HG02571 (cell line): ENCODE data around the gene RABEP1.

ENCODE experiments used
- ATAC-seq: cut with Tn5 transposase; IDR thresholded peaks from one replicate; pipeline ENCODE4 v1.9.1; 2021; ENCODE audit warnings: mild to moderate bottlenecking, moderate library complexity; ENCODE audit not compliant: unreplicated experiment

RABEP1 gene

DNA sequence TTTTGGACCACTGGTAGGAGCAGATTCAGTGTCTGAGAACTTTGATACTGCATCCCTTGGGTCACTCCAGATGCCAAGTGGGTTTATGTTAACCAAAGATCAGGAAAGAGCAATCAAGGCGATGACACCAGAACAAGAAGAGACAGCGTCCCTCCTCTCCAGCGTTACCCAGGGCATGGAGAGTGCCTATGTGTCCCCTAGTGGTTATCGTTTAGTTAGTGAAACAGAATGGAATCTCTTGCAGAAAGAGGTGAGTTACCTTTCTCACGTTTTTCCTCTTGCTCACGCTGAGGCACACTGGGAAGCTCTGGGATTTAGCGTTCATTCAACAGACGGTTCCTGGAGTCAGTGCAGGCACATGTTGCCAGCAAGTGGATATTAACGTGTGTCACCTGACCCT is 79.3 kb downstream of the RABEP1 start:
- no peak for ATAC-seq

DNA sequence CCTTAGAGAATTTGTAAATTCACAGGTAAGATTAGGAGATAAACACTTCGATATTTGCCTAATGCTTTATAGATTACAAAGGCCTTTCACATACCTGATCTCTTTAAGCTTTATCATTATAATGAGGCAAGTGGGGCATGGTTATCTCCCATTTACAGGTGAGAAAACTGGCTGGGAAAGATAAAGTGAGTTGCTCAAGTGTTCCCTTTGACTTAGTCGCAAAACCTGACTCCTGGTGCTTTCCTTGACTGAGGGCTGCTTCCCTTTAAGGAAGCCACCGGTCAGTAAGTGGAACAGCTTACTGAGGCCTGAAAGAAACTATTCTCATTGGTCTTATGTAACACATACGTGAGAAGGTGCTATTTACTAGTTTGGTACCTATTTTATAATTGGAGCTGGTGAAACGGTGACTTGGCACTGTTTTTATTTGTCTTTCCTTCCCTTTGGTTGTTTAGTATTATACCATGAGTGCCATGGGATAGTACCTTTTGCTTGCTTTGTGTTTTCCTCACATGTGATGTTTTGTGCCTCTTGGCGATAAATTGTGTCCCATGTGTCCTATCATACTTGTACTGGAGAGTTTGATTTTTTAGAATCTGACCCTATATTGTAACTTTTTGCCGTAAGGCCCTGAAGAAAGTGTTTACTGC is 80.2 kb downstream of the RABEP1 start:
- ATAC-seq: no peak

DNA sequence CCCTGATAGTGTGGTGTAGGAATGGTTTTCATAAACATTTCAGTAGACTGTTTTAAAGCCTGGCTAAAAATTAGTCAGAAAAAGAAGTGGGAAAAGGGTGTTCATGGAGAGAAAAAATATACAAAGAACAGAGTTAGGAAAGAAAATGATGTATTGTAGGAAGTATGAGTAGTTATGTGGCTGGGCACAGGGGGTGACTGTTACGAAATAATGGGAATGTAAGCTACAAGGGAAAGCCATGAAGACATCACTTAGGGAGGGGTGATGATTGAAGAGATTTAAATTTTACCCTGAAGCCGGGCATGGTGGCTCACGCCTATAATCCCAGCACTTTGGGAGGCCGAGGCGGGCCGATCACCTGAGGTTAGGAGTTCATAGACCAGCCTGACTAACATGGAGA is 82.1 kb downstream of the RABEP1 start:
- ATAC-seq: no peak

DNA sequence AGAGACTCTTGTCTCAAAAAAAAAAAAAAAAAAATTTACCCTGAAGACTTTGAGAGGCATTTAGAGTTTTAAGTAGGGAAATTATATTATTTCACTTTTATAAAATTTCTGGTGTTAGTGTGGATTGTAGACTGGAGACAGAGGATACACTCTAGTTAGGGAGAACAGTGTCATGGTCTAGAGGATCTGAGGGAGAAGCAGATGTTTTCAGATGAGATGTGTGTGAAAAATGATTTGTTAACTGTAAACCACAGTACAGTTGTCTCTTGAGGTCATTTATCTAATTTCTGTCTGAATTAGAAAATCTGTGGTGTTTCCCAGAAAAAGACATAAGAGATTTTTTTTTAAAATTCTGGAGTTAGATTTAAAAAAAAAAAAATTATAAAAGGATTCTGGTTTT is 82.6 kb downstream of the RABEP1 start:
- ATAC-seq: no peak

DNA sequence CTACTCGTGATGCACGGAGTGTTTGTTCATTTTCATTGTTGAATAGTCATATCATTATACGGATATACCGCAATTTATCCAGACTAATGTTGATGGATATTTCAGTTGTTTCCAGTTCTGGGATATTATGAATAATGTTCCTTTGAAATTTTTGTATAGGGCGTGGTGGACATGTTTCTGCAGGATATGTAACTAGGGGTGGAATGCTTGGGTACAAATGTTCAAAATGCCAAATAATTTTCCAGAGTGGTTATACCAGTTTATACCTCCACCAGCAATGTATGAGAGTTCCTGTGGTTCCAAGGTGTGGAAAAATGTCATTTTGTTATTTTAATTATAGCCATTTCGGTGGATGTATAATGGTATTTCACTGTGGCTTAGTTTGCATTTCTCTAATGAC is 83.7 kb downstream of the RABEP1 start:
- no peak for ATAC-seq

DNA sequence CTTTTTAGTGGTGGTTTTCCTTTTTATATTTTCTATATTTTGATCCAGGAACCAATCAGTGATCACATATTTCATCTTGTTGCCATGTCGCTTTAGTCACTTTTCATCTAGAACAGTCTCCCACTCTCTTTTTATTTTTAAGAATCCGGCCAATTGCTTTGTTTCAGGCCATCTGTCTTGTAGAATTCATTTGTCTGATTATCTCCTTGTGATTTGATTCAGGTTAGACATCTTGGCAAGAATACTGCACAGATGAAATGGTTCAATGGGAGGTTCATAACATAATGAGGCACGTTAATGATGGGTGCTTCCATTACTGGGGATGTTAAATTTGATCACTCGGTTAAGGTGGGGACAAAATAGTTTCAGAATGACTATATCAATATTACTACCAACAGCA is 88.3 kb downstream of the RABEP1 start:
- ATAC-seq: no peak

DNA sequence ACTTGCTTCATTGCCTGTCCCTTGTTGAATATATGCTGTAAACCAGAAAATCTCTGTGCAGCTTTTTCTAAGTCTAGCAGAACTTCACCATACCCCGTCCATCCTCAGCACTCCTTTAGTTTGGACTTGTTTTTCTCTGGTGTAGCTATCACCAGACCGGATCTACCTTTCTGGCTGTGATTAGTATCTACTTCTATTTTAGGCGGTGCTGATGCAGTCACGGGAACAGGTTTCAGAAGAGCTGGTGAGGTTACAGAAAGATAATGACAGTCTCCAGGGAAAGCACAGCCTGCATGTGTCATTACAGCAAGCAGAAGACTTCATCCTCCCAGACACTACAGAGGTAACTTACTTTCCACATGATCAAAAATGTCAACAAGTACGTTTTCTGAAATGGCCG is 91.0 kb downstream of the RABEP1 start:
- ATAC-seq: no peak

DNA sequence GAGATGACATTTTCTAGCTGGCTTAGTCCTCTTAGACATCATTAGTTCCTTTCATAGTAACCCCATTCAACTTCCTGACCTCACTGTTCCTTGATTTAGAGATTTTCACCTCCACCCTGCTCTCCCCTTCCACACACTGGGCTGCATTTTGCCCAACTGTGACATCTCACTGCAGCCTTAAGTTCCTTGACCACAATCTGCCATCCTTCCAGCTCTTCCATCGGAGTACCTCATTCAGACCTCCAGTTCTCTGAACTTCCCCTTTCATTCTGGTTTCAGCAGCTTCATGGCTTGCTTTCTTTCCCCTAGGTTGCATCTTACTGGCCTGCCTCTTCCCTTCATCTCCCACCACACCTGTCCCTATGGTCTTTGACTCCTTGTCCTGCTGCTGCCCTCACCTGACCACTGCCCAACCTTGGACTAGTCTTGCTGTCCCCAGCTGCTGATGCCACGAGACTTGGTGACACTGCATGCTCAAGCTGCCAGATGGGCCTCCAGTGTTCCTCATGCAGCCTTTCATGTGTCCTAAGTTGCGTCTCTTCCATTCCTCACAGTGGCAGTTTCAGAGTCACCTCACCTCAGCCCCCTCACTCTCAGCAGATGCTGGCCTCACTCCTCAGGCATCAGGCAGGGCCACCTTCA is 96.6 kb downstream of the RABEP1 start:
- no peak for ATAC-seq

DNA sequence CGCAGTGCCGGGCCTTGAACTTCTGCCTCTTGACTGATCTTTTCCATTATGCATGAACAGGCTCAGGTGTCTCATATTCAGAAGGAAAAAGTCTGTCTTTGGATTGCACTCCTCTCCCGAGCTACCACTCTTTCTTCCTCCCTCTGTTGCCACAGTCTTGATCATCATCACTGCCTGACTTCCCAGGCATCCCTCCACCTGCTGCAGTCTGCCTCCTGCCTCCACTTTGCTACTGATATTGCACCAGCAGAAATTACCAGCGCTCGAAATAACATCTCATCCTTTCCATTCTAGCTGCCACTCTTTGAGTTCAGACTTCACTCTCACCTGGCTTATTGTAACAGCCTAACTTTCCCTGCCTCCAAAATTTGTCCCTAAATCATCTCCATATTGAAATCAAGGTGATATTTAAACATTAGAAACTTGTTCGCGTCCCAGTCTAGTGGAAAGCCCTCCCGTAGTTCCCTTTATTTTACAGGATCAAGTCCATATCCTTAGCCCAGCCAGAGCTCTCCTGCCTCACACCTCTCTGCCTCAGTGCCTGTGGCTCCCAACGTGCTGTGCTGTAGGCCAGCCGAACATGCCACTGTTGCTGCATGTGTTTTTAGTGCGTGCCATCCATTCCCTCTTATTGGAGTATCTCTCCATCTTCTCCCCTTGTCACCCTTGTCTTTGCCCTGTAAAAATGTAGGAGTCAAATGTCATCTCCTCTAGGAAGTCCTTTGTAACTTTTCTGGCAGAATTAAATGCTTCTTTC is 97.4 kb downstream of the RABEP1 start:
- no peak for ATAC-seq

DNA sequence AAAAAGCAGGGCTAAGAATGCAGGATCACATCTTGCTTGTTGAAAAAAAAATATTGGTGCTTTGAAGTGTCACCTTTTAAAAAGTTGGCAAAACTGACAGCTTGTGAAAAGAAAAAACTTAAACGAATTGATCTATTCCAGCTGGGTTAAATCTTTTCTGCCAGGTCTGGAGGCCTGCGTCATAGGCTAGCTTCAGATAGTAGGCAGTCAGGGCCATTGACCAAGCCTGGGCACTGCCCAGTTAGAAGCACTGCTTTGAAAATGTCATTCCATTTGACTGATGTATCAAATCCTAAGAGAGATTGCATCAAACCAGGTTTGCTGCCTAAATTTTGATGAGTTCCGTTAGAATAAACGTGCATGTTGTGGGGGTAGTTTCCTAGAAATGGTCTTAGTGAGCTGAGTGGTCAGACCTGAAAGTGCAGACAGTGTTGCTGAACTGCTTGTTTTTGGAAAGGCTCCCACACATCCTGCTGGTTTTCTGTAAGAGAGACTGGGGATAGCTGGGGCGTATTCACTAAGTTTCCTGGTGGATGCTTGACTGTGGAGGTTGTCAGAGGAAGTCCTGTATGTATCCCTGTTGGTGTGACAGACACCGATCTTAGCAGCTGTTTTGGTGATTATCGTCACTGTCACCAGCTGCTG is 98.5 kb downstream of the RABEP1 start:
- no peak for ATAC-seq

DNA sequence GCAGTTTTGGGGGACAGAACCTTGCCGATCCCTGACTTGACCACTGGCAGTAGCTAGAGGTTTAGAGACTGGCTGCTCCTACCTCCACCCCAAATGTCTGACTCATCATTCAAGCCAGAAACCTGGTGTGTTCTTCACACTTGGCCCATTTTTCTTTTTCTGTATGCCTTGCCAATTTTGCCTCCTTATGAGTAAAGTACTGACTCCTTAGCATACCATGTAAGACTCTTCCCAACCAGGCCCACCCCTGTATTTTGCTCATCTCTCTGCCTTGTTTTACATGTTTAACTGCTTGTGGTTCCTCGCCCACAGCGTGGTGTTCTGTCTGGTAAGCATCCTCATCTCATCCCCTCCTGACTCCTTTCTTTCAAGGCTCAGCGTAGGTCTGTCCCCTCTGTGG is 99.5 kb downstream of the RABEP1 start:
- no peak for ATAC-seq

DNA sequence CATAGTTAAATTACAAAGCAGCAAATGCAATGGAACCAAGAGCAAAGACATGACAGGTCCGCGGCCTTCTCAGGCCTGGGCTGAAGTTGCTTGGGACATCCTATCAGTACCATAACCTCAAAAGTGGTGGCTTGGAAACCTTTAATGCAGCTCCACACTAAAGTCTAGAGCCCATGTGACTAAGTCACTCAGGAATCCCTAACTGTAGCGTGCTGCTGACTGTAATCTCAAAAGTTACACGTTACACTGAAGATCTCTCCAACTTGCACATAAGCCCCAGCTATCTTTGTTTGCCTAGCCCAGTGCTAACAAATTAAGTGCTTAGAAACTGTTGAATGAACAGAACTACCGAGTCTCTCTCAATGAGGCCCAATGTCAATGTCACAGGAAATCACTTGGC is 109.6 kb downstream of the RABEP1 start:
- no peak for ATAC-seq

DNA sequence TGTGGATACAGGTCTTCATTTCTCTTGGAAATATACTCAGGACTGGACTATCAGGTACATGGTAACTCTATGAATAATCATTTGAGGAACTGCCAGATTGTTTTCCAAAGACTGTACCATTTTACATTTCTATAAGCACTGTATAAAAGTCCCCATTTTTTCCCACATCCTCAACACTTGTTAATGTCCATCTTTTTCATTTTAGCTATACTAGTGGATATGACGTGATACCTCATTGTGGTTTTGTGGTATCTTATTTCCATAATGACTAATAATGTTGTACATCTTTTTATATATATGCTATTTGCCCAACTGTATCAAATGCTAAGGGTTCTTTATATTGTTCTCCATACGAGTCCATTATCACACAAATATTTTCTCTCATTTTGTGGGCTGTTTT is 114.5 kb downstream of the RABEP1 start:
- no peak for ATAC-seq

DNA sequence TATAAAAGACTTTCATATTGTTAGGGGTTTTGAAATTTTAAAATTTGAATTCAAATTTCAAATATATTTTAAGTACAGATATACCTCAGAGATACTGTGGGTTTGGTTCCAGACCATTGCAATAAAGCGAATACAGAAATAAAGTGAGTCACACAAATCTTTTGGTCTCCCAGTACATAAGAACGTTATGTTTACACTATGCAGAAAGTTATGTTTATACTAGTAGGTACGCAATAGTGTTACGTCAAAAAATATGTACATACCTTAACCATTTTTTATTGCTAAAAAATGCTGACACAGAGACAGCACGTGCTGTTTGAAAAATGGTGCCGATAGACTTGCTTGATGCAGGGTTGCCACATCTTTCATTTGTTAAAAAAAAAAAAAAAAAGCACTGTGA is 117.7 kb downstream of the RABEP1 start:
- no peak for ATAC-seq

DNA sequence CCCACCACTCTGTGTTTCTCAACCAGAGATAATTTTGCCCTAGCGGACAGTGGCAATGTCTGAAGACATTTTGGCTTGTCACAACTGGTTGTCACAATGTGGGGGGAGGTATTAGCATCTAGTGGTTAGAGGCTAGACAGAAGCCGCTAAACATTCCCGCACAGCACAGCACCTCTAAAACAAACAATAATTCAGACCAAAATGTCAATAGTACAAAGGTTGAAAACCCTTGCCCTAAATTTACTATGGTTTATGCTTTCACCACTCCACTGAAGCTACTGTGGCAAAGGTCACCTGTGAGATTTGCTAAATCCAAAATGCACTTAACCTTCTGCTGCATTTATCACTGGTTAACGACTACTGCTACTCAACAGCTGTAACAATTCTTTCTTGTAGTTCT is 123.3 kb downstream of the RABEP1 start:
- ATAC-seq: no peak

DNA sequence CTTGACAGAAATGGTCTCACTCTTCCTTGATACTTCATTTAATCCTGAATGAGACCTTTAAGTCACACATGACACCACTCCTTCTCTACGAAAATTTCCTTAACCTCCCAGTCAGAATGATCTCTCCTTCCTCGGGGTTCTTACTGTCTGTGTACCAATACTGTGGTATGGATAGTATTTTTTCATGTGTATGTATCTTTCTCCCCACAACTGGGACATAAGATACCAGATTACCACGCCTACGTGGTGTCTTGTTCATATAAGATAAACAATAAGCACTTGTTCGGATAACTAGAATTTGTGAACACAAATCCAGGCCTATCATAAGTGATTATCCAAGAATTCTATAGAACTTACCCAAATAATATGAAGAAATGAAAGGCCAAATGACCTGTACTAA is 126.1 kb downstream of the RABEP1 start:
- no peak for ATAC-seq

DNA sequence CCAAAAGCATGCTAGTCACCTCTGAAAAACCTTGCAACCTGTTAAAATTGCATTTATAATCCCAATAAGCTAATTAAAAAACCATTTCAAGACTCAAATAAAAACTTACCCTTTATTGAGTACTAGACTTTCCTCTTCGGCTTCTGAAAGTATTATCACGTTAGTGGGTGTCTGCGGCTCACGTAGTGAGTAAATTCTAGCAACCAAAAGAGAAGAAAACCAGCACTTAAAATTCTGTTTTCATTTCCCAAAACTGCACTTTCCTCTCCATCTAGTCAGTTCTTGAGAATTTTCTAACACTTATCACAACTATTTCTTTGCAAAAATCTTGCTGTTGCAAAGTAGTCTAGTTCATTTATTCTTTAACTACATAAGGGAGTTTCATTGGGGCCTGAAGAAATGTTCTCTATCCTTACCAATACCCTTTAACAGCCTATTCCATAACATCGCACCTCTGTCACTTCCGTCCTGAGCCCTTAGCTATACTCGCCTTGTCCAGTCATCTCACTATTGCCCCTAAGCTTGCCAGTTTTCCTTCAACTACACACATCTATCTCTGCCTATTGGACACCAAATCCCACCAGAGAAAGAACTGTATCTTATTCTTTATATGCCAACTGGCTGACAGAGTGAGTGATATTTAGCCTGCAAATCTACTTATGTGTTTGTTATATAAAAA is 128.6 kb downstream of the RABEP1 start:
- ATAC-seq: no peak

DNA sequence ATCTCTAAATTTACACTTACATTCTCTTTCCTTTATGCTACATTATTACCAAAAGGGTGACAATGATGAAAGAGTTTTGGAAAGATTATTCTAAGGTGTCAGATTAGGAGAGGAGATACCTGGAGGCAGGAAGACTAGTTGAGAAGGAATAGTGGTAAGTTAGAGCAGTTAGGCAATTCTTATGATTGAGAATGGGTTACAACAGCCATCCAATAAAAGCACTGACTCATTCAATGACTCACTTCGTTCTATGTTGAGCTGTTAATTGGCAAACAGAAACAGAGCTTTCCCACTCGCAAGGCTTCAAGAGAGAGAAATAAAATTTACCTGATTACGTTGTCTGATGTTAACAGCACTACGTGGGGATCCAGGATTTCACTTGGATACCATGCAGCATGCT is 131.6 kb downstream of the RABEP1 start:
- ATAC-seq: no peak

DNA sequence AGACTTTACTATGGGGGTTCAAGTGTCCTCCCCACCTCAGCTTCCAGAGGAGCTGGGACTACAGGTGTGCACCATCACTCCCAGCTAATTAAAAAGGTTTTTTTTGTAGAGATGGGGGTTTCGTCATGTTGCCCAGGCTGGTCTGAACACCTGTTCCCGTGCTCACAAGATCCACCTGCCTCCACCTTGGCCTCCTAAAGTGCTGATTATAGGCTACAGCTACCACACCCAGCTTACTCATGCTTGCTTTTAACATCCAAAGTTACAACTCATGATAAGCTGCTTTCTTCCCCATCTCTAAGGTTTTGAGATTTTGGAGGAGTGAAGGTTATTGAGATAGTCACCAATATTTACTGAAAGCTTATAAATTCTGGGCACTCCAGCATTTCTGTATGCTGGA is 134.8 kb downstream of the RABEP1 start:
- ATAC-seq: no peak

DNA sequence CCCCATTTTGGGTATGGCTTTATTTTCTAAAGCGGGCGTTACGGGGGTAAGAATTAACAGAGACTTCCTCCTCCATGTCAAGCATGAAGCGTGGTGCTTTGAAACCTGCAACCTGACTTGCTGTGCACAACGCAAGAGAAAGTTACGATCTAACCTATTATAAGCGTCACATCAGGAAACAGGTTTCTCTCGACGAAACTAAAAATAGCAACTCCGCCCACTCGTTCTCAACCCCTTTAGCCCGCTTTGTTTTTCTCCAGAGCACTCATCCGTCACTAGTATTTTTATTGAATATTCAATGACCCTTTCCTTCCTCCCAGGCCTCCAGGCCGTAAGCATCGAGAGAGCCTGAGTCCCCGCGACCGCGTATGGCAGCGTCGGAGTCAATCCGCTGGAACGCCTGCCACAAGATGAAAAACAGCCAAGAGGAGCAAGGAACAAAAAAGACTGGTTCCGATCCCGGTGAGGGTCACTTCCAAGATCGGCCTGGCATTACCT is 136.8 kb downstream of the RABEP1 start:
- no peak for ATAC-seq

DNA sequence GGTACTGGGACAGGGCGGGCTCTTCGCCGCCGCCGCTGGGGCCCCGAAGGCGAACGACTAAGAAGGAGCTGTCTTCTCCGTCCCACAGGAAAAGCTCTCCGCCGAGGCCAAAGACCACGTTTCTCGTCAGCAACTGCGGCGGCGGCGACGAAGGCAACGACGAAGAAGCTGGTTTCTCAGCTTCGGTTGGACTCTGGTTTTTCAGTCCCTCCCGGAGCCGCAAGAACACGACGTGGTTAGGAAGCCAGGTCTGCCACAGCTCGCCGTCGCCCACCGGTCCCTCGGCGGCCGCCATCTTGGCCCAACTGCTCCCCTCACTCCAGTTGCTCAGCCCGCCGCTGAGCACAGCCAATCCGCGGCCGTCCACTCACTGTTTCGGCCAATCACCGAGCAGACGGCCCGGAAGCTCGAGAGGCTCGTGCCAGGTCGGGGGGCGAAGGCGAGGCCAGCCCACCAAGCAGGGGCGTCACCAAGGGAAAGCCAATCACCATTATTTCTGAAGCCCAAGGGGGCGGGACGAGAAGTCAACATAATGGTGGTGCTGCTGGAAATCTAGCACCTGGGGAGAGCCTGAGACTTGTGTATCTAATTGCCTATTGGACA is 137.4 kb downstream of the RABEP1 start, which contains the start of gene NUP88:
Gene NUP88 (minus strand): TSS at position 307 of the 603 bp plus-strand sequence. CDS start 12 bp downstream, at position 295.
- peak; percentile 88 for ATAC-seq
